Measurements from ENCODE around the gene TBCK.

DNA sequence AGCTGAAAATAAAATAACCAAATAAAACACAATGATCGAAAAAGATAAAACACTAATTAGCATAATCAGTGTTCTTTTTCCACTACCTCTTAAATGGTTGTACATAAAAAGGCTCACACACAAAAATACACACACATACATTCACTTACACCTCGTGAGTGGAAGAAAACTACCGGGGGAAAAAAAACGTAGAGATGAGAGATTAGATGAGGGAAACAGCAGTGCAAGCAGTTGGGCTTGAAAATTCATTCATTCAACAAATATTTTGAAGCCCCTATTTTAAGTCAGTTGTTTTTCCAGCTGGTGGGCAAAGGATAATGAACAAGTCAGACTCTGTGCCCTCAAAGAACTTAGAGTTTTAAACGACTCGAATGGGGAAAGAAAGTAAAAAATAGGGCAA, 1.0 kb downstream of the TBCK start:
- TF ChIP-seq, protein P1, sequence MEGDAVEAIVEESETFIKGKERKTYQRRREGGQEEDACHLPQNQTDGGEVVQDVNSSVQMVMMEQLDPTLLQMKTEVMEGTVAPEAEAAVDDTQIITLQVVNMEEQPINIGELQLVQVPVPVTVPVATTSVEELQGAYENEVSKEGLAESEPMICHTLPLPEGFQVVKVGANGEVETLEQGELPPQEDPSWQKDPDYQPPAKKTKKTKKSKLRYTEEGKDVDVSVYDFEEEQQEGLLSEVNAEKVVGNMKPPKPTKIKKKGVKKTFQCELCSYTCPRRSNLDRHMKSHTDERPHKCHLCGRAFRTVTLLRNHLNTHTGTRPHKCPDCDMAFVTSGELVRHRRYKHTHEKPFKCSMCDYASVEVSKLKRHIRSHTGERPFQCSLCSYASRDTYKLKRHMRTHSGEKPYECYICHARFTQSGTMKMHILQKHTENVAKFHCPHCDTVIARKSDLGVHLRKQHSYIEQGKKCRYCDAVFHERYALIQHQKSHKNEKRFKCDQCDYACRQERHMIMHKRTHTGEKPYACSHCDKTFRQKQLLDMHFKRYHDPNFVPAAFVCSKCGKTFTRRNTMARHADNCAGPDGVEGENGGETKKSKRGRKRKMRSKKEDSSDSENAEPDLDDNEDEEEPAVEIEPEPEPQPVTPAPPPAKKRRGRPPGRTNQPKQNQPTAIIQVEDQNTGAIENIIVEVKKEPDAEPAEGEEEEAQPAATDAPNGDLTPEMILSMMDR (CRISPR knock-in tag; IDR thresholded peaks at IDR 0.05): no peak
- no peak for TF ChIP-seq KLF16 (CRISPR knock-in tag; IDR thresholded peaks at IDR 0.05)
- TF ChIP-seq ZNF781 (CRISPR knock-in tag; IDR thresholded peaks at IDR 0.05; ENCODE audit: borderline replicate concordance, not compliant biosample characterization): no peak
- TF ChIP-seq, protein P2, sequence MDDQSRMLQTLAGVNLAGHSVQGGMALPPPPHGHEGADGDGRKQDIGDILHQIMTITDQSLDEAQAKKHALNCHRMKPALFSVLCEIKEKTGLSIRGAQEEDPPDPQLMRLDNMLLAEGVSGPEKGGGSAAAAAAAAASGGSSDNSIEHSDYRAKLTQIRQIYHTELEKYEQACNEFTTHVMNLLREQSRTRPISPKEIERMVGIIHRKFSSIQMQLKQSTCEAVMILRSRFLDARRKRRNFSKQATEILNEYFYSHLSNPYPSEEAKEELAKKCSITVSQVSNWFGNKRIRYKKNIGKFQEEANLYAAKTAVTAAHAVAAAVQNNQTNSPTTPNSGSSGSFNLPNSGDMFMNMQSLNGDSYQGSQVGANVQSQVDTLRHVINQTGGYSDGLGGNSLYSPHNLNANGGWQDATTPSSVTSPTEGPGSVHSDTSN (CRISPR knock-in tag; IDR thresholded peaks at IDR 0.05; ENCODE audit: borderline replicate concordance): no peak
- TF ChIP-seq ZSCAN20 (CRISPR knock-in tag; IDR thresholded peaks at IDR 0.05; ENCODE audit: borderline replicate concordance): no peak
- TF ChIP-seq, protein P3, sequence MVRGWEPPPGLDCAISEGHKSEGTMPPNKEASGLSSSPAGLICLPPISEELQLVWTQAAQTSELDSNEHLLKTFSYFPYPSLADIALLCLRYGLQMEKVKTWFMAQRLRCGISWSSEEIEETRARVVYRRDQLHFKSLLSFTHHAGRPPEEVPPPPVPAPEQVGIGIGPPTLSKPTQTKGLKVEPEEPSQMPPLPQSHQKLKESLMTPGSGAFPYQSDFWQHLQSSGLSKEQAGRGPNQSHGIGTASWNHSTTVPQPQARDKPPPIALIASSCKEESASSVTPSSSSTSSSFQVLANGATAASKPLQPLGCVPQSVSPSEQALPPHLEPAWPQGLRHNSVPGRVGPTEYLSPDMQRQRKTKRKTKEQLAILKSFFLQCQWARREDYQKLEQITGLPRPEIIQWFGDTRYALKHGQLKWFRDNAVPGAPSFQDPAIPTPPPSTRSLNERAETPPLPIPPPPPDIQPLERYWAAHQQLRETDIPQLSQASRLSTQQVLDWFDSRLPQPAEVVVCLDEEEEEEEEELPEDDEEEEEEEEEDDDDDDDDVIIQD (CRISPR knock-in tag; IDR thresholded peaks at IDR 0.05; ENCODE audit: low read depth): no peak
- no peak for TF ChIP-seq ZNF768 (CRISPR knock-in tag; IDR thresholded peaks at IDR 0.05)
